KG1 (cell line): Measurements from ENCODE around the gene ASPA.
"Not testable (repeated sequence)": the region's sequence is repeated elsewhere in the genome, so short reads cannot be mapped to it uniquely, and the experiment has no call there.

ENCODE experiments used
- DNase-seq: peaks from one replicate; lab custom pipeline; 2025; lab: John Stamatoyannopoulos, UW

Gene ASPA

DNA sequence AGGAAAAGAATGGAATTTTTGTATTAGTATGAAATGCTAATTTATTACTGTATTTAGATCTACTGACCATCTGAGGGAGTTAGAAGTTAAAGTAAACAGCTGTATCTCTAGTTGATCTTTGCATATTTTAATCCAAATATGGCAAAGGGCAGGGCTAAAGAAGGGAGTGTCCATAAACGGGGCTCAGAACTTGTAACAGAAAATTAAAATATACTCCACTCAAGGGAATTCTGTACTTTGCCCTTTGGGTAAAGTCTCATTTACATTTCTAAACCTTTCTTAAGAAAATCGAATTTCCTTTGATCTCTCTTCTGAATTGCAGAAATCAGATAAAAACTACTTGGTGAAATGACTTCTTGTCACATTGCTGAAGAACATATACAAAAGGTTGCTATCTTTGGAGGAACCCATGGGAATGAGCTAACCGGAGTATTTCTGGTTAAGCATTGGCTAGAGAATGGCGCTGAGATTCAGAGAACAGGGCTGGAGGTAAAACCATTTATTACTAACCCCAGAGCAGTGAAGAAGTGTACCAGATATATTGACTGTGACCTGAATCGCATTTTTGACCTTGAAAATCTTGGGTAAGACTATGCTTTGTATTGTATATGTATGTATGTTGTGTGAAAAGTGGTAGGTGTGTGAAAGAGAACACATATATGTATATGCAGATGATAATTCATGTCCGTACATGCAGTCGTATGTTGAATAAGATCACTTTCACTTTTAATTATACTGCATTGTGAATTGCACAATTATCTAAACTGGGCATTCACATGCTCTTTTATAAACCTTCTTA, at the start of gene ASPA:
Gene ASPA, plus strand, starts transcription at position 186 of the 799 bp plus-strand sequence. Its CDS starts 163 bp downstream, at position 349.
- no peak for DNase-seq

DNA sequence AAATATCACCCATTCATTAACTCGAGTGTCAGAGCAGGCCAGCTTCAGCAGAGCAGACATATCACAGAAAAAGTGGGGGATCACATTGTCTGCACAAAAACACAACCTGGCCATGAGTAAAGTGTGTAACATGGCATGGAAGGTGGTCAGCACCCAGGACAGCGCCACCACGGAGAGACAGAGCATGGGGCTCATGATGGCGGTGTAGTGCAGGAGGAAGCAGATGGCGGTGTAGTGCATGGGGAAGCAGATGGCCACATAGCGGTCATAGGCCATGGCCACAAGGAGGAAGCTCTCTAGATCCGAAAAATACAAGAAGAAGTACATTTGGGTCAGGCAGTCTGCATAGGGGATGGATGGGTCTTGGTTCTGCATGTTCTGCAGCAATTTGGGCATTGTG, 42.6 kb upstream of the ASPA start:
- not testable (repeated sequence) for DNase-seq

GRCh38 chr17:3433741-3434140, 42.1 kb upstream of the ASPA start, which contains the start of gene OR1E2:
TSS of gene OR1E2 (minus strand) at chr17:3433841. CDS start at chr17:3433841, 0 bp downstream.
- no peak for DNase-seq

DNA sequence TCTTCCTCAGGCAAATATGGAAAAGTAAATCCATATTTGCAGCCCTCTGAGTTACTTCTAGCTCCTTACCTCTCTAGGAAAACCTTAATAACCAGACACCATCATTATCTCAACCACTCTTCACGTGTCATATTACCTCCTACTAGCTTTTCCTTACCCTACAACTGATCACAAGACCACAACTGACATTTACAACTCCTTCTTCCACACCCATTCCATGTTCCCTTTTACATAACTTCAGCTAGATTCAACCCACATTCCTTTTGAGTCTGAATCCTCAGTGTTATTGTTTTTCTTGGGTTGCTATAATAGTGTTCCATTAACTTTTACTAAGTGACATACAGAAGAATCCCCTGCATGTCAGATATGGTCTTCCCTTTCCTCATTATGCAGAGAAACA, 37.4 kb upstream of the ASPA start:
- DNase-seq: no peak

- DNase-seq: no peak
Measured at GRCh38 chr17:3440451-3440850, 35.3 kb upstream of the ASPA start.

- DNase-seq: no peak
Measured at GRCh38 chr17:3447625-3448024, 28.2 kb upstream of the ASPA start.

- DNase-seq: no peak
Measured at GRCh38 chr17:3448059-3448665, 27.6 kb upstream of the ASPA start.

DNA sequence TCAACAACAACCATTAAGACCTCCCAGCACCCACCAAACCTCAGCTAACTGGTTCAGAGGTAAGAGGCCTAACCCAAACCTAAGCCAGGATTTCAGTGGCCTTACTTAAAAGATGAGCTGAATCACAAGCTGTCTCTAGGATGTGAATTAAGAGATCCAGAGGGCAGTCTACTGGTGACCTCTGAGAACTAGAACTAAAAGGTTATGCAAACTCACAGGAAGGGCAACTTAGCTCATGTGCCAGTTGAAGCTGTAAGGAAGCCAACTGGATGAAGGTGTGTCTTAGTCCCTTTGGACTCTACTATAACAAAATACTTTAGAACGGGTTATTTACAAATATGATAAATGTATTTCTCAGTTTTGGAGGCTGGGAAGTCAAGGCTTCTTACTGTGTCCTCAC, 9.4 kb upstream of the ASPA start:
- DNase-seq: not testable (repeated sequence)

- no peak for DNase-seq
Measured at GRCh38 chr17:3469529-3469928, 6.3 kb upstream of the ASPA start.

DNA sequence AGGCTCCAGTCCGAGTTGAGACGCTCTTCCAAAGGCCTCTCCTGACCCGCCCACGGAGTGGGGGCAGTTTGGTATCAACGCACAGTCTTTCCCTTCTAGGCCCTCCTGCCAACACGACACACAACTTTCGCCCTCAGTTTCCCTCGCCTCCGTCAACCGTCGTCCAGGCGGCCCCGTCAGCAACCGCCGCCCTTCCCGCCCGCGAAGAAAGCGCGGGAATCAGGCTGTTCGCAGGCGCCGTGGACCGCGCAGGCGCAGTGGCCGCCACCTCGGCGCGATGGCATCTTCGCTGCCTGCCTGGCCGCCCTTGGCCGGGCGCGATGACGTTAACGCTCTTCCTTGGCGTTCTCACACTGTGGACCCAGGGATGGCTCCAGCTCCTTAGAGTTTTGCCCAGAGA, 4.2 kb upstream of the ASPA start, which contains the start of gene SPATA22:
Gene SPATA22, minus strand, starts transcription at position 221 of the 400 bp plus-strand sequence. CDS start 2,494 bp downstream, outside the sequence.
- DNase-seq: no peak

- DNase-seq: no peak
Measured at GRCh38 chr17:3472137-3472536, 3.7 kb upstream of the ASPA start.

DNA sequence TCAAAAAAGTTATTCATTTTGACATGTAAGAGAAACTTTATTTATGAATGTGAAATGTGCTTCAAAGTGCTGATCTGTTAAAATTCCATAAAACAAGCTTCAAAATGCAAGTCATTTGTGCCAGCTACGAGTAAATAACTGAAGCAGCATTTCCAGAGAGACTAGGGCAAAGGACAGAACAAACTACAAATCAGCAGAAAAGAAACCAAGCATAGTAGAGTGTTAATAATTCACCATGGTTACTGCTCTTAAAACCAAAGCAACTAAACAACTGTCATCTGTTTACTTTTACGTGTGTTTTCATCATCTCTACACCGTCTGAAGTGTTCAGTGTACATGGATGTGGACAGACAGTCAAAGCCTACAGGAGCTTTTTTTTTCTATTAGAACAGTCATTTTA, 1.6 kb upstream of the ASPA start:
- no peak for DNase-seq

DNA sequence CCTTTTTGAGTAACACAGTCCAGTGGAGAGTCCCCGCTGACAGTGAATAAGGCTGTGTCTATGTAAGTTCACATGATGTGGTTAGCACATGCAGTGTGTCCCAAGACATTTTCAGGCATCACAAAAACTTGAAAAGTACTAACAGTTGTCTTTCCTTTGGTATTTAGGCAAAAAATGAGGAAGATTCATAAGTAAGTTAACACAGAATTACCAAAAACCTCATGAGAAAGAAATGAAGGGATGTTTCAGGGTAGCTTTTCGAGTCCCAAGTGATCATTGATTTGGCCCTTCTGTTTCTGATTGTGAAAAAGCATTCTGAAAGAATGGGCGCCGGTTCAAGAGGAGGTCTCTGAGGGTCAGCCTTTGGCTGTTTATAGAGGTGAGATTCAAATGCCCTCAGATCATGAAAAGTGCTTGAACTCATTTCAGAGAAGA, 529 bp upstream of the ASPA start:
- no peak for DNase-seq

GRCh38 chr17:3479988-3480387, 4.2 kb downstream of the ASPA start:
- DNase-seq: no peak

DNA sequence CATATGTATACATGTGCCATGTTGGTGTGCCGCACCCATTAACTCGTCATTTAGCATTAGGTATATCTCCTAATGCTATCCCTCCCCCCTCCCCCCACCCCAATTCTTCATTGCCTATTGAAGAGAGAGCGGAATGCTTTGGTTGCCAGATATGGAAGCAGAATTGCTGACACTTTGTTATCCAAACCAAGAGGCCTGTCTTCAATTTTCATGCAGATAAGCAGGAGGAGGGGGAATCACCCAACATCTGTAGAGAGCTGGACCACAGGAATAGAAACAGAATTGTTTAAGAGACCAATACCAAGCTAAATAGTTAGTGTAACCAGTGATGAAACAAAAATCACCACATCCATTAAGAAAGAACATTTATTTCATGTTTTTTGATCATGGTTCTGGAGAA, 7.1 kb downstream of the ASPA start:
- no peak for DNase-seq

DNA sequence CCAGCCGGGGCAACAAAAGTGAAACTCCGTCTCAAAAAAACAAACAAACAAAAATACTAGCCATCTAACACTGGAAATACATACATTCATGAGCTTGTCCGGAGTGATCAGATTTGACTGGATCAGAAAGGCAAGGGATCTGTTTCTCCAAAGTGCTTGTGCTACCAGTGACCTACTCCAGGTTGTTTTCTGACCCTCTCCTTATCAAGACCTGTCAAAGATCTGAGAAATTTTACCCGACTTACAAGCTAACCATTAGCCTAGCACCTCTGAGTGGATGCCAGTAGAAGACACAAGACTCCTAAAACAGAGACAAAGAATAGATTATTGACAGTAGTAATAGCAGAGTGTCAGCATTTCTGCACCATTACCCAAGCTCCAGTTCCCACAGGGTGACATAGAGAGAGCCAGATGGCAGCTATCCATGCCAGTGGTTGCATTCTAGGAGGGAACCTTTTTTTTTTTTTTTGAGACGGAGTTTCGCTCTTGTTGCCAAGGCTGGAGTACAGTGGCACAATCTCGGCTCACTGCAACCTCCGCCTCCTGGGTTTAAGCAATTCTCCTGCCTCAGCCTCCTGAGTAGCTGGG, 9.8 kb downstream of the ASPA start:
- no peak for DNase-seq

GRCh38 chr17:3497101-3497500, 21.3 kb downstream of the ASPA start:
- DNase-seq: no peak

- DNase-seq: no peak
Measured at GRCh38 chr17:3501344-3501743, 25.5 kb downstream of the ASPA start.

DNA sequence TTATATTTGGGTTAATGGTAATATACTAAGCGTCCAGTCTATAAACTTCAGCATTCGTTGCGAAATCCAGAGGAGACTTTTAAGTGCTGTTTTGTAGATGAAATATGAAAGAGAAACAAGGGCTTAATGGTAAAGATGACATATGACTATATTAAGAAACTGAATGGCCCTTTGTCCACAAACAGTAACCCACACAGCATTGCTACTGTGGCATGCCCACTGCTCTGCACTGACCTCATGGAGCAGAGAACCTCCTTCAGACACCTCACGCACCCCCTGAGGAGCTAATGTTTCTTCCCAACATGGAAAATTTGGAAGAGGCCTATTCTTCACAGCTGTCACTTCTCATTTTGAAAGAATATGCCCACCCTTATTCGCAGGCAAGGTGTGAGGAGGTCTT, 26.7 kb downstream of the ASPA start:
- DNase-seq: no peak

GRCh38 chr17:3503285-3503684, 27.5 kb downstream of the ASPA start:
- DNase-seq: no peak

- no peak for DNase-seq
Measured at GRCh38 chr17:3505008-3505407, 29.2 kb downstream of the ASPA start.

- no peak for DNase-seq
Measured at GRCh38 chr17:3506054-3506453, 30.3 kb downstream of the ASPA start.

GRCh38 chr17:3507071-3507470, 31.3 kb downstream of the ASPA start:
- no peak for DNase-seq
